ENCODE measurements around the gene KCNIP1.

DNA sequence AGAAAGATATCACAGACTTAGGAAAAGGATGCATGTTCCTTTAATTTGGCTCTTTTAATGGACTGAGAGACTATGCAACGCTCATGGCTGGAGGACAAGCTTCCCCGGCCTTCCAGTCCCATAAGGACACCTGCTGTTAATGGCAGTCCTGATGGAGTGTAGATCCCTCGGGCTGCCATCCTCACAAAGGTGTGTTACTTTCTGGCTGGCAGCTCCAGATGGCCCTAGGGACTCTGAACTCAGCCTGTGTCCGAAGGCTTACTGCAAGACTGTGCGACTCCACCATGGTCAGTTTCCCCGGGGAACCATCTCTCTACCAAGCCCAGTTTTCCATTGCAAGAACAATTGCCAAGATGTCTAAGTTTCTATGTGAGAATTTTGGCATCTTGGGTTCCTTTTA, 25.5 kb upstream of the KCNIP1 start:
- TF ChIP-seq, protein P1, sequence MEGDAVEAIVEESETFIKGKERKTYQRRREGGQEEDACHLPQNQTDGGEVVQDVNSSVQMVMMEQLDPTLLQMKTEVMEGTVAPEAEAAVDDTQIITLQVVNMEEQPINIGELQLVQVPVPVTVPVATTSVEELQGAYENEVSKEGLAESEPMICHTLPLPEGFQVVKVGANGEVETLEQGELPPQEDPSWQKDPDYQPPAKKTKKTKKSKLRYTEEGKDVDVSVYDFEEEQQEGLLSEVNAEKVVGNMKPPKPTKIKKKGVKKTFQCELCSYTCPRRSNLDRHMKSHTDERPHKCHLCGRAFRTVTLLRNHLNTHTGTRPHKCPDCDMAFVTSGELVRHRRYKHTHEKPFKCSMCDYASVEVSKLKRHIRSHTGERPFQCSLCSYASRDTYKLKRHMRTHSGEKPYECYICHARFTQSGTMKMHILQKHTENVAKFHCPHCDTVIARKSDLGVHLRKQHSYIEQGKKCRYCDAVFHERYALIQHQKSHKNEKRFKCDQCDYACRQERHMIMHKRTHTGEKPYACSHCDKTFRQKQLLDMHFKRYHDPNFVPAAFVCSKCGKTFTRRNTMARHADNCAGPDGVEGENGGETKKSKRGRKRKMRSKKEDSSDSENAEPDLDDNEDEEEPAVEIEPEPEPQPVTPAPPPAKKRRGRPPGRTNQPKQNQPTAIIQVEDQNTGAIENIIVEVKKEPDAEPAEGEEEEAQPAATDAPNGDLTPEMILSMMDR (IDR thresholded peaks at IDR 0.05): no peak
- TF ChIP-seq POLR2AphosphoS5 (IDR thresholded peaks at IDR 0.05) (no peak), POLR2A (IDR thresholded peaks at IDR 0.05) (no peak)

Measured in stomach (tissue), 4 donors.